NB4 (cell line): ENCODE results near the gene NPB.

ENCODE experiments used
- MYC ChIP-seq: IDR thresholded peaks from 2 replicates; pipeline ENCODE4 v1.6.1; 2011; ENCODE audit warnings: low read depth, low read length
- POLR2A ChIP-seq: IDR thresholded peaks from 2 replicates; pipeline ENCODE4 v1.6.1; 2011; ENCODE audit warnings: mild to moderate bottlenecking; ENCODE audit not compliant: insufficient read length; ENCODE audit errors: extremely low read depth
- TF ChIP-seq, protein P1 (sequence below): IDR thresholded peaks from one replicate; pipeline ENCODE4 v1.5.1; 2012; ENCODE audit warnings: low read depth, low read length
- TF ChIP-seq, protein P2 (sequence below): IDR thresholded peaks from 2 replicates; pipeline ENCODE4 v1.6.1; 2011; ENCODE audit warnings: low read depth, low read length

DNA sequence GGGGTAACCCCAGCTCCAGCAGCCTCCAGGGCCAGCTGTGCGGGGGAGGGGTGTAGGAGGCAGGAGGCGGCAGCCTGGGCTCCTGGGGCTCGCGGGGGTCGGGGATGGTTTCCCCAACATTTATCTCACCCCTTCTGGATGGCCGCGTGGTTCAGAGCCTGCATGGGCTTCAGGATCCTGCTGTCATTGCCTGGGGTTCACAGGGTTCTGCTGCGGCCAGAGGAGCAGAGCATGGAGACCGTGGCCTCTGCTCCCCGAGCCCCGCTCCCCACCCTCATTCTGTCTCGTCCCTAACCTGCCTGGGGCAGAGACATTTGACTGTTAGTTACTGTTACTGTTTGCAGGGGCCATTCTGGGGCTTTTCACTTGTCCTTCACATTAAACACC, 40.1 kb downstream of the NPB start:
- no peak for TF ChIP-seq POLR2A
- TF ChIP-seq, protein P1, sequence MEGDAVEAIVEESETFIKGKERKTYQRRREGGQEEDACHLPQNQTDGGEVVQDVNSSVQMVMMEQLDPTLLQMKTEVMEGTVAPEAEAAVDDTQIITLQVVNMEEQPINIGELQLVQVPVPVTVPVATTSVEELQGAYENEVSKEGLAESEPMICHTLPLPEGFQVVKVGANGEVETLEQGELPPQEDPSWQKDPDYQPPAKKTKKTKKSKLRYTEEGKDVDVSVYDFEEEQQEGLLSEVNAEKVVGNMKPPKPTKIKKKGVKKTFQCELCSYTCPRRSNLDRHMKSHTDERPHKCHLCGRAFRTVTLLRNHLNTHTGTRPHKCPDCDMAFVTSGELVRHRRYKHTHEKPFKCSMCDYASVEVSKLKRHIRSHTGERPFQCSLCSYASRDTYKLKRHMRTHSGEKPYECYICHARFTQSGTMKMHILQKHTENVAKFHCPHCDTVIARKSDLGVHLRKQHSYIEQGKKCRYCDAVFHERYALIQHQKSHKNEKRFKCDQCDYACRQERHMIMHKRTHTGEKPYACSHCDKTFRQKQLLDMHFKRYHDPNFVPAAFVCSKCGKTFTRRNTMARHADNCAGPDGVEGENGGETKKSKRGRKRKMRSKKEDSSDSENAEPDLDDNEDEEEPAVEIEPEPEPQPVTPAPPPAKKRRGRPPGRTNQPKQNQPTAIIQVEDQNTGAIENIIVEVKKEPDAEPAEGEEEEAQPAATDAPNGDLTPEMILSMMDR: no peak
- TF ChIP-seq, protein P2, sequence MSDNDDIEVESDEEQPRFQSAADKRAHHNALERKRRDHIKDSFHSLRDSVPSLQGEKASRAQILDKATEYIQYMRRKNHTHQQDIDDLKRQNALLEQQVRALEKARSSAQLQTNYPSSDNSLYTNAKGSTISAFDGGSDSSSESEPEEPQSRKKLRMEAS: no peak
- TF ChIP-seq MYC: no peak
